HG03175 (cell line): Measurements from ENCODE around the gene IQCF5.
"Not testable (repeated sequence)": the region's sequence is repeated elsewhere in the genome, so short reads cannot be mapped to it uniquely, and the experiment has no call there.

Experiments used
- ATAC-seq: cut with Tn5 transposase; IDR thresholded peaks from one replicate; pipeline ENCODE4 v1.9.1; 2021; ENCODE audit warnings: mild to moderate bottlenecking, moderate library complexity; ENCODE audit not compliant: unreplicated experiment

IQCF5 gene

DNA sequence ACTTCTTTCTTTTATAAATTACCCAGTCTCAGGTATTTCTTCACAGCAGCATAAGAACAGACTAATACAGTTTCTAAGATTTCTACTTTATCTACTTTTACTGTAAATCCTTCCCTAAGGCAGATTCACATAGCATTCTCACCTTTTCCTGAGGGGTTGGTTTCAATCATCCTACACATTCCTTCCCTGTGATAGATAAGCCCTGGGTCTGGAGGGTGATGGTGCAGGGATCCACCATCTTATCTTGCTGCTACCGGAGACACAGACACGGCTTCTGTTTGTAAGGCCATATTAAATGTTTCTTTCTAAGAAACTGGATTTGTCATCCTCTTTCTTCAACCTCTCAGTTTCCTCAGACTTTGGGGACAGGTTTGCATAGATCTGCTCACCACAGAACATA, 6.1 kb downstream of the IQCF5 start:
- ATAC-seq: no peak

DNA sequence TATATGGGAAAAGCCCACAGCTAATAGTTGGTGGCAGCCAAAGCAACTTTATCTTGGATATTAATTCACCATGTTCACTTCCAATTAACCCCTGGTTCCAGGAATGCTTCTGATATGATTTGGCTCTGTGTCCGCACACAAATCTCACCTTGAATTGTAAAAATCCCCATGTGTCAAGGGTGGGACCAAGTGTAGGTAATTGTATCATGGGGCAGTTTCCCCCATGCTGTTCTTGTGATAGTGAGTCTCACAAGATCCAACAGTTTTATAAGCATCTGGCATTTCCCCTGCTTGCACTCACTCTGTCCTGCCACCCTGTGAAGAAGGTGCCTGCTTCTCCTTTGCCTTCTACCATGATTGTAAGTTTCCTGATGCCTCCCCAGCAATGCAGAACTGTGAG, 6.5 kb downstream of the IQCF5 start:
- not testable (repeated sequence) for ATAC-seq

DNA sequence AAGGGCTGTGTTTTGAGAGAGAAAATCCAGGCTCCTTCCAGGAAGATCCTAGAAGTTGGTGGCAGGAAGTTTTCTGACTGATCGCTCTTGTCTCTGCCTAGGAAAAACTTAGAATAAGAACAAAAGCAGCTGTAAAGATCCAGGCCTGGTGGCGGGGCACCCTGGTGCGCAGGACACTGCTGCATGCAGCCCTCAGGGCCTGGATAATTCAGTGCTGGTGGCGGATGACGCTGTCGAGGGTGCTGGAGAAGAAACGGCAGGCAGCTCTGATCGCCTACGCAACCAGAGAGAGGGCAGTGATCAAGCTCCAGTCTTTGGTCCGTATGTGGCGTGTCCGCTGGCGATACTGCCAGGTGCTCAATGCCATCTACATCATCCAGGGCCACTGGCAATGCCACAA, 12.5 kb downstream of the IQCF5 start:
- ATAC-seq: no peak

DNA sequence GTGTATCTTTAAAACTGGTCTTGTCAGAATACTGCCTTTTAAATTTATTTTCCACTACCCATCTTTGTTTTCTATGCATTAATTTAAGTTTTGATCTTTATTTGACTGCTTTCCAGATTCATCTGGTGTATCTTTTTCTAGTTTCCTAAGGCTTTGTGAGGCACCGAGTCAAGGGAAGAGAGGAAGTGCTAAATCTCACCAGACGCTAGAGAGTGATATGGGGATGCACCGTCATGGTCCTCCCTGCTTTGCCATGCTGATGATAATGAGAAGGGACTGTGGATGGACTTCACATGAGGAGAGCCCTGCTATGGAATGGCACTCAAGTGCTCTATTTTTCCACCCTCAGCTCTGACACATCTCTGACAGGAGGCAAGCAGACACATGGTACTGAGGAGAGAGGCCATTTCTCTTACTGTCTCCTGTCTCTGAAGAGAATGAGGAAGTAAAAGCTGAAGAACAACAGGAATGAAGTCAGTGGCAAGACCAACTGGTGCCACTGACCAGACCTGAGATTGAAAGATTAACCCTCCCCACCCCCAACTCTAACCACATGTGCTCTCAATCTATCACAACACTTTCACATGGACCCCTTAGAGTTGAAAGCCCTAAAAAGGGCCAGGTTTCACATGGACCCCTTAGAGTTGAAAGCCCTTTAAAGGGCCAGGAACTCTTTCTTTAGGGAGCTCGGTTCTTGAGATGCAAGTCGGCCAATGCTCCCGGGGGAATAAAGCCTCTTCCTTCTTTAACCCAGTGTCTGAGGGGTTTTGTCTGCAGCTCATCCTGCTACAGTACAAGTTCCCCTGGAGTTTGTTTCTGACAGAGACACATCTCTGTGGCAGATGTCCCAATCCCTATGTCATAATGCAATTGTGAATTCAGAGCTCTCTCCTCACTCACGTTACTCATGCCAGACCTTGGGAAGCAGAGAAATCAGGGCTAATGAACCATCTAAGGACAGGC, 14.4 kb downstream of the IQCF5 start, which contains the start of gene IQCF2:
Gene IQCF2 (plus strand): TSS at position 913 of the 963 bp plus-strand sequence. CDS start 52 bp downstream, outside the sequence.
- no peak for ATAC-seq

DNA sequence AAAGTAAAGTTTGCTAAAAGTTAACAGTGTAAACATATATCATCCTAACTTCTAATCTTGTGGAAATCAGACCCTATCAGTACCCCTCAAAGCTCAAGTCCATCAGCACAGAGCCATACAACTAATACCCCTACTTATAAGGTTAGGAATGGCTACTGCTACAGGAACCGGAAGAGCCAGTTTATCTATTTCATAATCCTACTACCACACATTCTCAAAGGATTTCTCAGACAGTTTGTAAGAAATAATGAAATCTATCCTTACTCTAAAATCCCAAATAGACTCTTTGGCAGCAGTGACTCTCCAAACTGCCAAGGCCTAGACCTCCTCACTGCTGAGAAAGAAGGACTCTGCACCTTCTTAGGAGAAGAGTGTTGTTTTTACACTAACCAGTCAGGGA, 20.0 kb downstream of the IQCF5 start:
- not testable (repeated sequence) for ATAC-seq

DNA sequence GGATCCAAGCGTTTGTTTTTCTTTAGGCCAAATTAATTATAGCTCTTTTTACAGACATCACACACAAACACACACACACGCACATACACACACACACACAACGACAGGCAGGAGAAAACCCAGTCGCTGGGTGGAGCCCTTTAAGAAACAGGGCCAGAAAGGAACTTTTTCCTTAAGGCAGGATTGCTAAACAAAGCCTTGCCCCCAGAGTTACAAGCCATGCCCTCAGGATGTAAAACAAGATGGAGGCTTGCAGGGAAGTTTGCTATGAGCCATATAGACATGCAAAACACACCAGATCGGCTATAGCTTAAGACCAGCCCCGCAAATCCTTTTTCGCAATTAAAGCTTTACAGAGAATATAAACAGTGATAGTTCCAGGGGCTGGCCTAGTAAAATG, 30.3 kb downstream of the IQCF5 start:
- ATAC-seq: no peak

DNA sequence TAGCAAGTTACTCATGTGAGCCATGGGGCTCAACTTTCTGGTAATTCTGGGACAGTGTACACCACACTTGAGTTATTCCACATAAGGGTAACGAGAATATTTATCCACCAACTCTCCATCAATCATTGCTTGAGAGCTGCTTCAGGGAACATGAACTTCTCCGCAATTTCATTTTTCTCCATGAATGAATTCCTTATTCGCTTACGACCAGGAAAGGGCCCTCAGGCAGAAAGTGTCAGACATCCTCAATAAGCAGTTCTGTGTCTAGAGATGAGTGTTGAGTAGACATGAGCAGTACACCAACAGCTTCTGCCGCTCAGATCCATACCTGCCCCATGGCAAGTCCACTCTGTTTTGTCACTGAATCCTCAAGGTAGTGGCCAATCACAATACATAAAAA, 38.8 kb downstream of the IQCF5 start:
- no peak for ATAC-seq

DNA sequence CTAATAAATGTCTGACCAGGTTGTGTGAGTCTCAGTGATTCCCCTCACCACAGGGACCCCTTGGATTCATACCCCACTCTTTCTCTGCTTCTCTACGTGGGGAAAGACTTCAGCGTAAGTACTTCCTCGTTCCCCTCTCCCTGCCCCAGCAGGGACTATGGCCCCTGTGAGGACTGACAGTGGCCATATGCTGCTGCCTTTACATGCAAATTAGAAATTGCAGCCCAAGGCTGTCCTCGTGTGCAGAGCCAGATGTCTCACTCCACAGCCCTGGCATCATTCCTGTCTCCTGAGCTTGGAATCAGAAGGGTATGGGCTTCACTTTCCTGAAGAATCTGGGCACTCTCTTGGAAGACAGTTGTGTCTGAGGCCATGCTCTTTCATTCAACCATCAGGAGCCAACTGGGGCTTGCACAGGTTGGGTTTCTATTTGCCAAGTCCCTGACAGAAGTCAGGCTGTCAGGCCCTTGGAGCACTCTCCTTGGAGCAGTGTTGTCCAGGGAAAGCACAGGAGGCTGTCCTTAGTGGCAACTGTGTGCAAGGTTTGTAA, 44.5 kb downstream of the IQCF5 start:
- no peak for ATAC-seq

DNA sequence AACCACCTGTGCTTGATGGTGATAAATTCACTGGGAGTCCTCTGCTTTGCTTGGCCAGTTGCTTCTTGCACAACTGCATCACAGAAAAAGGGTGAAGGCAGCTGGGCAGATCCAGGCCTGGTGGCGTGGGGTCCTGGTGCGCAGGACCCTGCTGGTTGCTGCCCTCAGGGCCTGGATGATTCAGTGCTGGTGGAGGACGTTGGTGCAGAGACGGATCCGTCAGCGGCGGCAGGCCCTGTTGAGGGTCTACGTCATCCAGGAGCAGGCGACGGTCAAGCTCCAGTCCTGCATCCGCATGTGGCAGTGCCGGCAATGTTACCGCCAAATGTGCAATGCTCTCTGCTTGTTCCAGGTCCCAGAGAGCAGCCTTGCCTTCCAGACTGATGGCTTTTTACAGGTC, 45.1 kb downstream of the IQCF5 start:
- no peak for ATAC-seq

DNA sequence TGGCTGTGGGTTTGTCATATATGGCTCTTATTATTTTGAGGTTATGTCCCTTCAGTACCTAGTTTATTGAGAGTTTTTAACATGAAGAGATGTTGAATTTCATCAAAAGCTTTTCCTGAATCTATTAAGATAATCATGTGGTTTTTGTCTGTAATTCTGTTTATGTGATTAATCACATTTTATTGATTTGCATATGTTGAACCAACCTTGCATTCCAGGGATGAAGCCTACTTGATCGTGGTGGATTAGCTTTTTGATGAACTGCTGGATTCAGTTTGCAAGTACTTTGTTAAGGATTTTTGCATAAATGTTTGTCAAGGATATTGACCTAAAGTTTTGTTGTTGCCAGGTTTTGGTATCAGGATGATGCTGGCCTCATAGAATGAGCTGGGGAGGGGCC, 47.1 kb downstream of the IQCF5 start:
- ATAC-seq: no peak
